Mucosa of rectum (tissue), 2 donors: ENCODE results near the gene PLXDC2.
A peak's percentile ranks its signal among the peaks of the same experiment; 100 is the strongest.
"Not testable (repeated sequence)": the region's sequence is repeated elsewhere in the genome, so short reads cannot be mapped to it uniquely, and the experiment has no call there.

Experiments used
- H3K27ac ChIP-seq, 2 donors: one replicate each; pipeline ENCODE4 v1.7.0; 2013; ENCODE audit warnings: inconsistent platforms in 2 of 2, low read depth in 2 of 2, low read length in 2 of 2
- H3K27me3 ChIP-seq, 2 donors: one replicate each; pipeline ENCODE4 v1.7.0; 2013; ENCODE audit warnings: low read length in 2 of 2; ENCODE audit not compliant: control insufficient read depth in 2 of 2, insufficient read depth in 2 of 2
- H3K36me3 ChIP-seq, 2 donors: one replicate each; pipeline ENCODE4 v1.7.0; 2013; ENCODE audit warnings: low read length in 2 of 2; ENCODE audit not compliant: control insufficient read depth in 2 of 2, insufficient read depth in 2 of 2
- H3K4me1 ChIP-seq, 2 donors: one replicate each; pipeline ENCODE4 v1.7.0; 2013; ENCODE audit warnings: low read length in 2 of 2, mild to moderate bottlenecking in 1 of 2; ENCODE audit not compliant: control insufficient read depth in 2 of 2, insufficient read depth in 2 of 2
- H3K4me3 ChIP-seq, 2 donors: one replicate each; pipeline ENCODE4 v1.7.0; 2013; ENCODE audit warnings: low read length in 2 of 2
- H3K9ac ChIP-seq, 2 donors: one replicate each; pipeline ENCODE4 v1.7.0; 2013; ENCODE audit warnings: low read length in 2 of 2, low read depth in 1 of 2, mild to moderate bottlenecking in 1 of 2
- H3K9me3 ChIP-seq, 2 donors: one replicate each; pipeline ENCODE4 v1.7.0; 2013; ENCODE audit warnings: low read length in 2 of 2; ENCODE audit not compliant: control insufficient read depth in 2 of 2
- donor health status: healthy.
- donor health status: Normal muscosa, but diverticular disease.

Gene PLXDC2

DNA sequence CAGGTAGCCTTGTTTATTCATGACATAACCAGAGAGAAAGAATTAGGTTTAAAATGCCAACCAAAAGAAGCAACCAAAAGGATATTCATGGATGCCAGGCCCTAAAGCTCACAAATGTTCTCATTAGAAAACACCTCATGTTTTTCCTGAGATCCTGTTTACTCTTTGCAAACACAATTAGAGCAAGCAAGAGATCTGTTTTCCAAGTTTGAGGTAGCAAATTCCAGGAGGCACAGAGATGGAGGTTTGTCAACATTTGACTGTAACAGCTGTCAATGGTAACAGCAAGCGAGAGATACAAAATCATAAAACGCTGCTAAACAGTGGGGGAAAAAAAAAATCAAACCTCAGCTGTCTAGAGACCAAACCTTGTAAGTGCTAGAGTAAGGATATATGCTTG lies 182.2 kb downstream of the PLXDC2 start:
- no peaks in the 10 kb centered on the region for H3K9me3 ChIP-seq
- H3K4me3 ChIP-seq: no peak overlapping the region
- H3K27me3 ChIP-seq: no peaks in the 10 kb centered on the region
- no peak overlapping the region for H3K9ac ChIP-seq
- peaks cover 0 to 4% of the 10 kb centered on the region in 2 donors for H3K36me3 ChIP-seq
- H3K4me1 ChIP-seq: peaks cover 0 to 8% of the 10 kb centered on the region in 2 donors
- peak overlapping the region in 1 of 2 donors; percentile 1 for H3K27ac ChIP-seq

DNA sequence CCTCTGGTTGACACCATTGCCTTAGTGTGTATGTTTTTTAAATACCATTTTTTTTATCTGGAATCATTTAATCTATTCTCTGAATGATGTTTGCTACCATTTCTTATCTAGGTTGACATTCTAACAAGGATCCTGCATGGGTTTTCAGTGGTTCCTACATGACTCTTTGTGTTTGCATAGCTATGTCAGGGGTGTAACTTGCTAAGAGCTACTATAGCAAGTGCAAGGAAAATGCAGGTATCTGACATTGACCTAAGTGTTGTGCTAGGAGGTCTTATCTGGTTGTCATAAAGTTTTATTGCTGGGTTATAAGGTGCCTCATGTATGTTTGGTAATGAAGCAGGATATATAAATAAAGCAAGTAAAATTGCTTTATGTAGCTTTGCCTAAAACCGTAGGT lies 183.2 kb downstream of the PLXDC2 start:
- Histone ChIP-seq H3K9me3 (no peaks in the 10 kb centered on the region), H3K27ac (no peak overlapping the region), H3K4me1 (peaks cover 0 to 8% of the 10 kb centered on the region in 2 donors), H3K4me3 (no peak overlapping the region), H3K27me3 (no peaks in the 10 kb centered on the region), H3K9ac (no peak overlapping the region), H3K36me3 (peaks cover 0 to 4% of the 10 kb centered on the region in 2 donors)

DNA sequence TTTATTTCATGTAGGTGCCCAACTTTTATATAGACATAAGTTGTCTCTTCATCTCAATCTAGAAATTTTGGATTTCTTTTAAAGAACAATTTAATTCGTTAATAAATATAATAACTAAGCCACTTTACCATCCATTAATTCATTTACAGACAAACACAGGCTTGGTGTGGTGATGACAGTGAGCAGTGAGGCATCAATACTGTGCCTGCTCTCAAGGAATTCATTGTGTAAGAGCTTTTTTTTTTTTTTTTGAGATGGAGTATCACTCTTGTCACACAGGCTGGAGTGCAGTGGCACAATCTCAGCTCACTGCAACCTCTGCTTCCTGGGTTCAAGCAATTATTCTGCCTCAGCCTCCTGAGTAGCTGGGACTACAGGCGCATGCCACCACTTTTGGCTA lies 185.8 kb downstream of the PLXDC2 start:
- H3K36me3 ChIP-seq, H3K4me1 ChIP-seq, H3K9me3 ChIP-seq, H3K27me3 ChIP-seq, H3K9ac ChIP-seq, H3K4me3 ChIP-seq, H3K27ac ChIP-seq: not testable (repeated sequence)

DNA sequence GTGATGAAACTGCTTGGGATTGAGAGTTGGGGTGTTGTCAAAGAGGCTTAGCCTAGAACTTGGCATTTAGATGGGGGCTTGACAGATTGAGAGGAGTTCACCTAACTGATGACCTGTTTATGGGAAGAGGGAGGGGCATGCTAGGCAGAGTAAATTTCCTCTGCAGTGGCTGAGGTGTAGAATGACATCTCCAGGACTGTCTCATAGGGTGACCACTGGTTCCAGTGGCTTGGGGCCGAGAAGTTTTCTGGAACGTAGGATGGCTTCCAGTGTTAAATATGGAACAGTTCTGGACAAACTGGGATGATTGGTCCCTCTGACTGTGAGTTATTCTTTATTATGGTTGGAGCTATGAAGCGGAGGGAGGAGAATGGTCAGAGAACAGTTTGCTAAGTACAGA lies 186.4 kb downstream of the PLXDC2 start:
- H3K4me1 ChIP-seq: peaks cover 0 to 8% of the 10 kb centered on the region in 2 donors
- H3K9ac ChIP-seq: no peak overlapping the region
- no peaks in the 10 kb centered on the region for H3K9me3 ChIP-seq
- no peak overlapping the region for H3K4me3 ChIP-seq
- H3K27ac ChIP-seq: peak overlapping the region in 1 of 2 donors; percentile 3
- peaks cover 0 to 4% of the 10 kb centered on the region in 2 donors for H3K36me3 ChIP-seq
- H3K27me3 ChIP-seq: no peaks in the 10 kb centered on the region

DNA sequence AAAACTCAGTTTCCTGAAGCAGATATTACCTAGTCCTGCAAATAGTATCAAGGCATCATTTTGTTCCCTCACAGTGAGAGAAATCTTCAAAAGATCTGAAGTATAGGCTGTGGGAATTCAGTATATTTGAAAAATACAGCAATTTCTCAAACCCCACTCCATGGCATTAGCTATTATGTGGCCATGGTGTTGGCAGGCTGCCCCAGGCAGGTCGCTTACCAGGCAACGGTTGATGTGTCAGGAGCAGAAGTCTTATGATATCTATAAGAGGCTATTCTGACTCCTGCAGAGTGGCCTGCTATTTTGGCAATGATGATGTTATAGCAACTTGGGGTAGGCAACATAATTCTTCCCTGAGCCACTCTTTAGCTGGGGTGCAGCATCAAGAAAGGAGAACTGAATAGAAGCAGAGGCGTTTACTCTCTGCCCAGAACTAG lies 187.9 kb downstream of the PLXDC2 start:
- Histone ChIP-seq H3K4me1 (no peaks in the 10 kb centered on the region), H3K27me3 (no peaks in the 10 kb centered on the region), H3K4me3 (no peak overlapping the region), H3K27ac (peak overlapping the region; percentile 53), H3K36me3 (peaks cover 0 to 4% of the 10 kb centered on the region in 2 donors), H3K9ac (peak overlapping the region in 1 of 2 donors; percentile 19), H3K9me3 (no peaks in the 10 kb centered on the region)

DNA sequence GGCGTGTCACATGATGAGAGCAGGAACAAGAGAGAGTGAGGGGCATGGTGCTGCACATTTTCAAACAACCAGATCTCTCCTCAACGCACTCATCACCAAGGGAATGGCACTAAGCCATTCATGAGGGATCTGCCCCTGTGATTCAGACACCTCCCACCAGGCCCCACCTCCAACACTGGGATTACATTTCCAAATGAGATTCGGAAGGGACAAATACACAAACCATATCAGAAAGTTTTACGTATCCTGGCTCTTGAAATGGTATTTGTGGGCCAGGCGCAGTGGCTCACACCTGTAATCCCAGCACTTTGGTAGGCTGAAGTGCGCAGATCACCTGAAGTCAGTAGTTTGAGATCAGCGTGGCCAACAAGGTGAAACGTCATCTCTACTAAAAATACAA lies 189.4 kb downstream of the PLXDC2 start:
- Histone ChIP-seq H3K9ac (no peak overlapping the region), H3K36me3 (peaks cover 0 to 4% of the 10 kb centered on the region in 2 donors), H3K27me3 (no peaks in the 10 kb centered on the region), H3K9me3 (no peaks in the 10 kb centered on the region), H3K4me1 (no peaks in the 10 kb centered on the region), H3K4me3 (no peak overlapping the region), H3K27ac (no peak overlapping the region)

DNA sequence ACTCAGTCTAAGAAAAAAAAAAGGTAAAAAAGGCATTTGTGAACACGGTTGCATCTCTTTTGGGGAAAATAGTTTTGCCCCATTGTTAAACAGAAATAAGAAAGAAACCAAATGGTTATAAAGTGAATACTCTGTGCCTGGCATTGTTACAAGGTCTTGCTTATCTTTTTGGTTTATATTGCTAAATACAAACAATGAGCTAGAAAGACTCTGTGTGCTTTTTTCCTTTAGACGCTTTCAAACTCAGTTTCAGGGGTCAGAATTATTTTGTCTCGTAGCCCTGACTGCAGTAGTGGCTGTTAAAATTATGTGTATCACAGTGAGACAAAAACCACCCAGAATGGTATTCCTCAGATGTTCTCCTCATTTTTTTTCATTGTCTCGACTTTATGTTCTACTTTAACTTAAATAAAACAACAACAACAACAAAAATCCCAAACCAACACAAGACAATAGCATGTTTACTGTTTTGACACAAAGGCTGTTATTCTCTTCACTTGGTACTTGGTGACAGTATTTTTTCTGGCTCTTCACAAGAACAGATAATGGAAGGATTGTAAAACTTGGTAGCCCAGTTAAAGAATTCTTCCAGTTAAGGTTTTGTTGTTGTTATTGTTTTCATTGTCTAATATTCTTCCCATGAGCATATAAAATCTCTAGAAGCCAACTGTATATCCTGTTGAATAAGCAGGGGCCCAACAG lies 190.1 kb downstream of the PLXDC2 start:
- H3K4me1 ChIP-seq: no peaks in the 10 kb centered on the region
- H3K9ac ChIP-seq: no peak overlapping the region
- H3K27me3 ChIP-seq: no peaks in the 10 kb centered on the region
- H3K9me3 ChIP-seq: no peaks in the 10 kb centered on the region
- H3K36me3 ChIP-seq: peaks cover 0 to 4% of the 10 kb centered on the region in 2 donors
- no peak overlapping the region for H3K27ac ChIP-seq
- no peak overlapping the region for H3K4me3 ChIP-seq

DNA sequence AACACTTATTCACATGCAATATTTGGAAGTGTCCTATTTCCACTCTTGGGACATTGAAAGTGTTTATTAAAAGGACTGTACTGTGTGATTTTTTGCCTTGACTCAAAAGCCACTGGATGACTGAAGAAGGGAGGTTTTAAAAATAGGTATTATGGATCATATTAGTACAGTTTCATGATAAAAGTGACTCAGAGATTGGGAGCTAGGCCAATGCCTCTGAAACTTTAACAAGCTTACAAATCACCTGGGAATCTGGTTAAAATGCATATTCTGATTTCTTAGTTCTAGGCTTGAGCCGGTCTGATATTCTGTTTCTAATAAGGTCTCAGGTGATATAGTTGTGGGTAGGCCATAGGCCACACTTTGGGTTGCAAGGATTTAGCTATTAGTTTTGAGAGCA lies 191.2 kb downstream of the PLXDC2 start:
- Histone ChIP-seq H3K36me3 (peaks cover 0 to 3% of the 10 kb centered on the region in 2 donors), H3K9me3 (no peaks in the 10 kb centered on the region), H3K27me3 (no peaks in the 10 kb centered on the region), H3K4me1 (no peaks in the 10 kb centered on the region), H3K27ac (no peak overlapping the region), H3K4me3 (no peak overlapping the region), H3K9ac (no peak overlapping the region)

DNA sequence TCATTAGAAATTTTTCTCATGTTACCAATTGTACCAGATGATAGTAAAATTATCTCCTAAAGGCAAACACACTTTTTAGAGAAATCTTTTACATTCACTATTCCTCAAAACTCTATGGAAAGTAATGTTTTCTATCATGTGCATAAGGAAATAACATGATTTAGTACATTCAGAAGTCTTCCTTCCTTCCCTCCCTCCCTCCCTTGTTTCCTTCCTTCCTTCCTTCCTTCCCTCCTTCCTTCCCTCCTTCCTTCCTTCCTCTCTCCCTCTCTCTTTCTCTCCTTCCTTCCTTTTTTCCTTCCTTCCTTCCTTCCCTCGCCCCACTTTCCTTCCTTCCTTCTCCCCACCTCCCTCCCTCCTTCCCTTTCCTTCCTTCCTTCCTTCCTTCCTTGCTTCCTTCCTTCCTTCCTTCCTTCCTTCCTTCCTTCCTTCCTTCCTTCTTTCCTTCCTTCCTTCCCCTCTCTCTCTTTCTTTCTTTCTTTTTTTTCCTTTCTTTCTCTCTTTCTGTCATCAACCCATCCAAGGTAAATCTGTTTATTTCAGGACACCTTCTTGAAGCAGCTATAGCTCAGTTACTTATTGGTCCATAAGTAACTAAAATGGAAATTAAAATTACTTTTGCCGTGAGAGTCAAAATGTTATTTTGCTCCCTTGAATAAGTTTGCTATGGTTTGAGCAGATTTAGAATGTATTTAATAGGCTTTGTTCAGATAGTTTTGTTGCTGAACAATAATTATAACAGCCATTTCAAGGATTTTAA lies 197.9 kb downstream of the PLXDC2 start:
- Histone ChIP-seq H3K27ac (no peak overlapping the region), H3K36me3 (no peaks in the 10 kb centered on the region), H3K9me3 (no peaks in the 10 kb centered on the region), H3K4me3 (no peak overlapping the region), H3K27me3 (no peaks in the 10 kb centered on the region), H3K4me1 (no peaks in the 10 kb centered on the region), H3K9ac (no peak overlapping the region)

DNA sequence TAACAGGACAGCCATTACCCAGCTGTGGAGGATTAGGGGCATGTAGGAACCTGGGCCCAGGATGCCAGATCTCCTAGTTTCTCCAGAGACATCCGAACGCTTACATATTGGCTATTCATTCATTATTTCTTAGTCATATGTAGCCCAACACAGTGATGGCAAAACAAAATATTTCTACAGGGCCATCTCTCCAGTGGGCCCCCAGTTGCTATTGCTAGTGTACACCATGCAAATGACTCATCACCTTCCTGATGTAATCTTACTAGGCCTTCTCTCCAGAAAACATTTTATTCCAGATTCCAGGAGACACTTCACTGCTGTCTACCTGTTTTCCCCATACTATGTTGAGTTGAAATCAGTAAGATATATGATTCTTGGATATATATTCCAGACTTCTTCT lies 201.7 kb downstream of the PLXDC2 start:
- no peaks in the 10 kb centered on the region for H3K27me3 ChIP-seq
- H3K4me3 ChIP-seq: no peak overlapping the region
- no peaks in the 10 kb centered on the region for H3K36me3 ChIP-seq
- H3K9ac ChIP-seq: no peak overlapping the region
- H3K4me1 ChIP-seq: no peaks in the 10 kb centered on the region
- no peaks in the 10 kb centered on the region for H3K9me3 ChIP-seq
- no peak overlapping the region for H3K27ac ChIP-seq
